RPMI7951 (cell line): ENCODE results near the gene NDUFS8. TPM values are rescaled to one million over a fixed set of nuclear protein-coding genes. Genes with fewer than 3 reads are reported as not detected.

Experiments used
- DNase-seq: peaks from one replicate; pipeline ENCODE4 v3.0.0-alpha.2; 2012; ENCODE audit warnings: low read depth
- total RNA-seq: library from RNA; depleted of rRNA; stranded (reverse); fragments of >200 nt; shearing (Covaris generic); gene quantifications from 2 replicates; pipeline ENCODE4 v1.2.3, GENCODE V29; 2014

Gene NDUFS8
- total RNA-seq, 1 experiment from 2014 or later = 270 TPM

- DNase-seq = no peak
These were observed 15.5 kb upstream of the NDUFS8 start for GRCh38 chr11:68014947-68015447.

- DNase-seq = no peak
These were observed 15.0 kb upstream of the NDUFS8 start for GRCh38 chr11:68015467-68015866.

GRCh38 chr11:68016161-68016903 is 14.1 kb upstream of the NDUFS8 start:
- DNase-seq = no peak

GRCh38 chr11:68016904-68017817 is 13.3 kb upstream of the NDUFS8 start:
- DNase-seq = no peak

- DNase-seq = no peak
These were observed 12.3 kb upstream of the NDUFS8 start for GRCh38 chr11:68017980-68018729.

GRCh38 chr11:68018730-68019190 is 11.7 kb upstream of the NDUFS8 start:
- no peak for DNase-seq

GRCh38 chr11:68019486-68019885 is 11.0 kb upstream of the NDUFS8 start:
- no peak for DNase-seq

- no peak for DNase-seq
These were observed 9.9 kb upstream of the NDUFS8 start for GRCh38 chr11:68020575-68020974.

GRCh38 chr11:68021167-68021787 is 9.2 kb upstream of the NDUFS8 start:
- DNase-seq = no peak

- no peak for DNase-seq
These were observed 8.0 kb upstream of the NDUFS8 start for GRCh38 chr11:68022531-68022930.

- DNase-seq = no peak
These were observed 6.0 kb upstream of the NDUFS8 start for GRCh38 chr11:68024508-68024907.

- DNase-seq = no peak
These were observed 5.4 kb upstream of the NDUFS8 start for GRCh38 chr11:68025047-68025446.

GRCh38 chr11:68026391-68027105 is 3.9 kb upstream of the NDUFS8 start:
- no peak for DNase-seq

- DNase-seq = no peak
These were observed 2.8 kb upstream of the NDUFS8 start for GRCh38 chr11:68027667-68028066.

- DNase-seq = peak; percentile 43
These were observed 1.5 kb upstream of the NDUFS8 start for GRCh38 chr11:68028802-68029545.

- DNase-seq = no peak
These were observed 623 bp downstream of the NDUFS8 start for GRCh38 chr11:68031144-68031464.

- no peak for DNase-seq
These were observed 1.5 kb downstream of the NDUFS8 start for GRCh38 chr11:68032003-68032402.

- DNase-seq = no peak
These were observed 2.7 kb downstream of the NDUFS8 start for GRCh38 chr11:68032997-68033707.

GRCh38 chr11:68033708-68034045 is 3.2 kb downstream of the NDUFS8 start:
- DNase-seq = no peak
